ENCODE results near the gene FAF1.
"Not testable (repeated sequence)": the region's sequence is repeated elsewhere in the genome, so short reads cannot be mapped to it uniquely, and the experiment has no call there.

The FAF1 gene

GRCh38 chr1:50531601-50532000 is 428.5 kb downstream of the FAF1 start:
- no peak overlapping the region for H3K4me3 ChIP-seq (ENCODE audit: low read depth, low read length)
- no peak for TF ChIP-seq CTCF (IDR thresholded peaks at IDR 0.05; ENCODE audit: insufficient read depth, low read depth, low read length, missing control alignments)
- DNase-seq (ENCODE audit: low read depth), result no peak

- no peak for DNase-seq (ENCODE audit: low read depth)
- no peak for TF ChIP-seq CTCF (IDR thresholded peaks at IDR 0.05; ENCODE audit: insufficient read depth, low read depth, low read length, missing control alignments)
Observed at GRCh38 chr1:50531027-50531426, 429.0 kb downstream of the FAF1 start.

GRCh38 chr1:50529510-50529909 is 430.6 kb downstream of the FAF1 start:
- TF ChIP-seq CTCF (IDR thresholded peaks at IDR 0.05; ENCODE audit: insufficient read depth, low read depth, low read length, missing control alignments), result no peak
- H3K4me3 ChIP-seq (ENCODE audit: low read depth, low read length), result no peak overlapping the region
- DNase-seq (ENCODE audit: low read depth), result no peak

More at GRCh38 chr1:50531027-50531426, 429.0 kb downstream of the FAF1 start:
- no peak overlapping the region for H3K4me3 ChIP-seq (ENCODE audit: low read depth, low read length)

DNA sequence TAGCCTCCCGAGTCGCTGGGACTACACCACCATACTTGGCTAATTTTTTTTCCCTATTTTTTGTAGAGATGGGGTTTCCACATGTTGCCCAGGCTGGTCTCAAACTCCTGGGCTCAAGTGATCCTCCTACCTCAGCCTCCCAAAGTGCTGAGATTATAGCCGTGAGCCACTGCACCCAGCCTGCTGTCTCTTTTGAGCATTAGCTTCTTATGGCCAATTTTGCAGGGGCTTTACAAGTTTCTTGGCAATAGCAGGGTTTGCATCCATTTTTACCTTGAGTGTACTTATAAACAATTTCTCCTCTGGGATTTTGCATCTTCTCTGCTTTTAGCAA is 432.1 kb downstream of the FAF1 start:
- not testable (repeated sequence) for DNase-seq (ENCODE audit: low read depth); H3K4me3 ChIP-seq (ENCODE audit: low read depth, low read length)

DNA sequence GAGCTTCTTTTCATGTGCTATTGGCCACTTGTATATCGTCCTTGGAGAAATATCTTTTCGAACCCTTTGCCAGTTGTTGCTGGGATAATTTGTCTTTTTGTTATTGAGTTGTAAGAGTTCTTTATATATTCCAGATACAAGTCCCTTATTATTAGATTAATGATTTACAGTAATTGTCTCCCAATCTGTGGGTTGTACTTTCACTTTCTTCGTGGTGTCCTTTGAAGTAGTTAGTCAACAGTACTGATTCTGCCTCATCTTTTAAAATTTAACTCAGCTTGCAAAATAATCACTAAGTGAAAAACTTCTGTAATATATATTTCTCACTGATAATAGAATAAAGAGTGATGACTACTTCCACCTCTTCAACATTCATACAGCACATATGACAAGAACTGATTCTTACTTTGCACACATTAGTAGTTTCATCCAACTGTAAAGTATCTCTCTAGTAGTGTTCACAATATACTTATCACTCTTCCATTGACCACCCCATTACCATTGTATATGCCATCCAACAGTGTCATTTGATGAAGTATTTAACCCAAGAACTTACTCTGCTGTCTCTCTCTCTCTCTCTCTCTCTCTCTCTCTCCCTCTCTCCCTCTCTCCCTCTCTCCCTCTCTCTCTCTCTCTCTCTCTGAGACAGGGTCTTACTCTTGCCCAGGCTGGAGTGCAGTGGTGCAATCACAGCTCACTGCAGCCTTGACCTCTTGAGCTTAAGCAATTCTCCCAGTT is 432.6 kb downstream of the FAF1 start:
- TF ChIP-seq CTCF (IDR thresholded peaks at IDR 0.05; ENCODE audit: insufficient read depth, low read depth, low read length, missing control alignments), result no peak
- H3K4me3 ChIP-seq (ENCODE audit: low read depth, low read length), result no peak overlapping the region
- DNase-seq (ENCODE audit: low read depth), result no peak

- no peak for DNase-seq (ENCODE audit: low read depth)
- no peak for TF ChIP-seq CTCF (IDR thresholded peaks at IDR 0.05; ENCODE audit: insufficient read depth, low read depth, low read length, missing control alignments)
Observed at GRCh38 chr1:50526431-50526830, 433.6 kb downstream of the FAF1 start.

DNA sequence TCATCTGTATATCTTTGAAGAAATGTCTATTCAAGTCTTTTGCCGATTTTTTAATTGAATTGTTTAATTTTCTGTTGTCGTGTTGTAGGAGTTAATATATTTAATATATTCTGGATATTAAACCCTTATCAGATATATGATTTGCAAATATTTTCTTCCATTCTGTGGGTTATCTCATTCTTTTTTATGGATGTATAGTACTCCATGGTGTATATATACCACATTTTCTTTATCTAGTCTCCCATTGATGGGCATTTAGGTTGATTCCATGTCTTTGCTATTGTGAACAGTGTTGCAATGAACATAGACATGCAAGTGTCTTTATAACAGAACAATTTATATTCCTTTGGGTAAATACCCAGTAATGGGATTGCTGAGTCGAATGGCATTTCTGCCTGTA is 436.5 kb downstream of the FAF1 start:
- H3K4me3 ChIP-seq (ENCODE audit: low read depth, low read length), result no peak overlapping the region
- TF ChIP-seq CTCF (IDR thresholded peaks at IDR 0.05; ENCODE audit: insufficient read depth, low read depth, low read length, missing control alignments), result no peak
- no peak for DNase-seq (ENCODE audit: low read depth)

More at GRCh38 chr1:50526431-50526830, 433.6 kb downstream of the FAF1 start:
- no peak overlapping the region for H3K4me3 ChIP-seq (ENCODE audit: low read depth, low read length)

Data from GM12865 (cell line).